EH (cell line): ENCODE data around the gene OR52H1.

ENCODE experiments used
- DNase-seq: peaks from one replicate; pipeline ENCODE4 v3.0.0-alpha.2; 2015; ENCODE audit warnings: low read depth

The OR52H1 gene

GRCh38 chr11:5531053-5531831 lies 17.1 kb downstream of the OR52H1 start:
- no peak for DNase-seq

DNA sequence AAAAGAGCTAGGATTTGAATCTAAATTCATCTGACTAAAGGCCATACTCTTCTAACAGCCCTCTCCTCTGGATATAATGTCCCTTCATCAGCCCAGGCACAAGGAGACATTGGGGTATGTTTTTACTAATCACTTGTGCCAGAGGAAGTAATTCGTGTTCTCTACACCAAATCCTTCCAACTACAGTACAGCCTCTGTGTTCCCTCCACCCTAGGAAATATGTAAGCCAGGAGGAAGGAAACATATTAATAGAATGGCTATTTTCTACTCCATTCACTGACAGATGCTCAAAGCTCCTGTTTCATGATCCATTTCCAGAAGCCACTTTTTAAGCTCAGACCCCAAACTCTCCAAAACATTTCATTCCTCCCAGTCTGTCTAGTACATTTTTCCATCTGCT lies 19.8 kb downstream of the OR52H1 start:
- DNase-seq, result no peak

DNA sequence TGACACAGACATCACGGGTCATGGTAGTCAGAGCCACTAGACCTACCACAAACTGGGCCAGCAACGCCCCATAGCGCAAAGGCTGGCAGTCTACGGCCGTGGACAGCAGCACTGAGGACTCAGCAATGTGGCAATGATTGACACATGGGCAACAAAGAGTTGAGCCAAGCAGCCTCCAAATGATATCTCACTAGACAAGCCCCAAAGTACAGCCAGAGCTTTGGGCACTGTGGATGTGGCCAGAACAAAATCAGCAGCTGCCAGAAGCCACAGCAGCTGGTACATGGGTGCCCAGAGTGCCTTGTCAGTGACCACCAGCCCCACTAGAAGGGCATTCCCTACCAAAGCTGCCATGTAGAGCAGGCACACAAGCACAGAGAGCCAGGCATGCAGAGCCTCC lies 20.6 kb downstream of the OR52H1 start:
- DNase-seq, result no peak

GRCh38 chr11:5524756-5525155 lies 23.6 kb downstream of the OR52H1 start:
- no peak for DNase-seq

DNA sequence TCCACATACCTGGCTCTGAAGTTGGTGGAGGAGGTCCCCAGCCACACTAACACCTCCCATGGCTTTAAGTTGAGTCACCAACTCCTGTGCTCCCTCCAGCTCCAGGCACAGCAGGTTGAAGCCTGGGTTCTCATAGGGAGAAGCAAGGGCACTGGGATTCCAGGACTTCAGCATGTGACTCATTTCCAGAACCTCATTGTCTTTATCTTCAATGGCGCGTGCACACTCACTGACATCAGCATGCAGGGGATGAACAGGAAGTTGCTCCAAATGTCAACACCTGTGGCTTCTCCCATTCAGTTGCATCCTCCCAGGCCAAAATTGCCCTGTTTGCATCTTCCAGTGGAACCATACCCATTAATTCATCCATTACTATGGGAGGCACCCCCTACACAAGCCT lies 26.0 kb downstream of the OR52H1 start:
- no peak for DNase-seq

GRCh38 chr11:5521540-5521939 lies 26.8 kb downstream of the OR52H1 start:
- no peak for DNase-seq

GRCh38 chr11:5516599-5516998 lies 31.7 kb downstream of the OR52H1 start, which contains the start of gene UBQLNL:
Gene UBQLNL, minus strand, starts transcription at chr11:5516699. Its CDS starts 258 bp downstream, at chr11:5516441.
- no peak for DNase-seq

DNA sequence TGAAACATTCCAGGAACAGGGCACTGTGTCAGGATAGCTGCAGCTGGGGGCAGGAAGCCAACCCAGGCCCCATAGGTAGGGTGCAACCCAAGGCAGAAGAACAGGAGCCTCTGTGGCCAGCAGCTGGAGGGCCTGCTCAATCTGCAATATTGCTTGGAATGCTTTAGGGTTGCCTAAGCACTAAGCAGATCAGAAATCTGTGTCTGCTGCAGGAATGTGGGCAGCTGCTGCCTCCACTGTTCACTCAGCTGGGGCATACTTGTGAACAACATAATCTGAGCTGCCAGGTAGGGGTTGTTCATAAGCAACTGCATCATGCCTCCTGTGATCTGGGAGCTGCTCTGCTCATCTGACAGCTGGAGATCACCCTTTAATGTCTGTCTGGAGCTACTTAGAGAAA lies 33.5 kb downstream of the OR52H1 start:
- no peak for DNase-seq

- DNase-seq, result no peak
Observed at GRCh38 chr11:5509803-5510202, 38.5 kb downstream of the OR52H1 start, which contains the start of gene UBQLN3. Gene UBQLN3, minus strand, starts transcription at chr11:5509957. Its CDS starts 399 bp downstream, at chr11:5509558.

DNA sequence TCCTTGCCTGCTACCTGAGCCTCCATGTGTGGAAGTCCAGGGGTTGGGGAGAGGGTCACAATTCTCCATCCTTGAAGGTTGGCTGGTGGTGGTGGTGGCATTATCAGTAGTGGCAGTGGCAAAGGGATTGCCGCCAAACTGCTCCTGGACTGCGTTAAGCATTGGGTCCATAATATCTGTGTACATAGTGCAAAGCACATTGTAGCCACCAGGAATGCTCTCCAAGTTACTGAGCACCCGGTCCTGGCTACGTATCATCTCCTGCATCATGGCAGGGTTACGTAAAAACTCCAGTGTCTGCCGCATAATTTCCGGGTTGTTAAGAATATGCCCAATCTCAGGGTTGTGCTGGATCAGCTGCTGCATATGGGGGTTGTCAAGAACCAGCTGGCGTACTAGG lies 39.7 kb downstream of the OR52H1 start:
- no peak for DNase-seq

GRCh38 chr11:5507933-5508305 lies 40.4 kb downstream of the OR52H1 start:
- DNase-seq, result no peak

GRCh38 chr11:5507177-5507932 lies 41.0 kb downstream of the OR52H1 start:
- DNase-seq, result no peak

DNA sequence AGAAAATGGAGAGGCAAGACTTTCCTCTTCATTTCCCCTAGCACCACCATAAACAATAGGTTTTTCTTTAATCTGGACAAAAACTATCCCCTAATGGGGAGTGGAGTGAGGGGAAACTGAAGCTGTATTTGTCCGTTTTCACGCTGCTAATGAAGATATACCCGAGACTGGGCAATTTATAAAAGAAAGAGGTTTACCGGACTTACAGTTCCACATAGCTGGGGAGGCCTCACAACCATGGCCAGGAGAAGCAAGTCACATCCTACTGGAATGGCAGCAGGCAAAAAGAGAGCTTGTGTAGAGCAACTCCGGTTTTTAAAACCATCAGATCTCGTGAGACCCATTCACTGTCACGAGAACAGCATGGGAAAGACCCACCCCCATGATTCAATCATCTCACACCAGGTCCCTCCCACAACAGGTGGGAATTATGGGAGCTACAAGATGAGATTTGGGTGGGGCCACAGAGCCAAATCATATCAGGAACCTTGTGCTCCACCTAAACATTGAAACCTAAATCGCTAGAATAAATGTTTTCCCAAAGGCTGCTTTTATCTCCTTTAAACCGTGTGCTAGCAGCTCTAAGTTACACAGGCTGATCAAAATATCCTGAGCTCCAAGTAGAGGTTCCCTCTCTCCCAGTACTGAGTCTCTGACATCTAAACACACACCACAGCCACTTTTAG lies 42.8 kb downstream of the OR52H1 start:
- no peak for DNase-seq

- DNase-seq, result no peak
Observed at GRCh38 chr11:5504403-5504921, 43.9 kb downstream of the OR52H1 start.

- DNase-seq, result no peak
Observed at GRCh38 chr11:5500393-5500801, 47.9 kb downstream of the OR52H1 start.

DNA sequence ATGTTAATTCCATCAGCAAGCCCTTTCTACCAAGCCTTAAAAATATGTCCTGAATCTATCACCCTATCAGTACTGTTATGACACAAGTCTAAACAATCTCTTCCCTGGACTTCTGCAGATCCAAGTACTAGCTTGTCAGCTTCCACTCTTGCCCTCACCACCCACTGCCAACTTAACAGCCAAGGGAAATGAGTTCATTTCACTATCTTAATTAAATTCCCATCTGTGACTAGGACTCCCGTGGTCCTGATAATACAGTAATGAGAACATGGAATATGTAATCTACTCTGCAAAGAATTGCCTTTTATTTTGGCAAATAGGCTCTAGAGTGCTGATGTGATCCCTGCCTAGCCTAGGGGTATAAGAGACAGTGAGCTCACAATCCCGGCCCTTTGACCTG lies 48.7 kb downstream of the OR52H1 start:
- no peak for DNase-seq
